PC-3 (cell line): ENCODE data around the gene SMIM9.

Experiments used
- EZH2 ChIP-seq: fragments of 300-600 bp; sonication (generic); IDR thresholded peaks from one replicate; pipeline ENCODE4 v1.6.1; 2017; ENCODE audit warnings: antibody characterized with exemption, mild to moderate bottlenecking, low read length; ENCODE audit not compliant: unreplicated experiment
- TF ChIP-seq, protein P1 (sequence below): fragments of 300-600 bp; sonication (generic); conservative IDR thresholded peaks from 2 replicates; pipeline ENCODE4 v1.5.1; 2017; ENCODE audit warnings: antibody characterized with exemption, low read depth, mild to moderate bottlenecking, low read length

DNA sequence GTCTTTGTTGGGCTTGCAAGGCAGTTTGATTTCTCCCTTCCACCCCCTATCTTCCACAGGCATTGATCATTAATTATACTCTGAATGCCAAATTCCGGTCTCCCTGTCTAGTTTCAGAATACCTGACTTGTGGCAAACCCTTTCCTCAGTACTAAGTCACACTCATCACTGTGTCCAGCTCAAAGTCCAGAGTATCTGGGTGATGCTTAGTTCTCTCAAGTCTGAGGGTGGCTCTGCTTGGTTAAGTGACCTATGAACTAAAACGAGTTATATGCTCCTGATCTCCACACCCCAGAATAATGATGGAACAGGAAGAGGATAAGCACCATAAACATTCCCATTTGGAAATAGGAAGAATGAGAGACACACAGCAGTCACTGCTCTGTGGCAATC, 6.5 kb downstream of the SMIM9 start:
- TF ChIP-seq, protein P1, sequence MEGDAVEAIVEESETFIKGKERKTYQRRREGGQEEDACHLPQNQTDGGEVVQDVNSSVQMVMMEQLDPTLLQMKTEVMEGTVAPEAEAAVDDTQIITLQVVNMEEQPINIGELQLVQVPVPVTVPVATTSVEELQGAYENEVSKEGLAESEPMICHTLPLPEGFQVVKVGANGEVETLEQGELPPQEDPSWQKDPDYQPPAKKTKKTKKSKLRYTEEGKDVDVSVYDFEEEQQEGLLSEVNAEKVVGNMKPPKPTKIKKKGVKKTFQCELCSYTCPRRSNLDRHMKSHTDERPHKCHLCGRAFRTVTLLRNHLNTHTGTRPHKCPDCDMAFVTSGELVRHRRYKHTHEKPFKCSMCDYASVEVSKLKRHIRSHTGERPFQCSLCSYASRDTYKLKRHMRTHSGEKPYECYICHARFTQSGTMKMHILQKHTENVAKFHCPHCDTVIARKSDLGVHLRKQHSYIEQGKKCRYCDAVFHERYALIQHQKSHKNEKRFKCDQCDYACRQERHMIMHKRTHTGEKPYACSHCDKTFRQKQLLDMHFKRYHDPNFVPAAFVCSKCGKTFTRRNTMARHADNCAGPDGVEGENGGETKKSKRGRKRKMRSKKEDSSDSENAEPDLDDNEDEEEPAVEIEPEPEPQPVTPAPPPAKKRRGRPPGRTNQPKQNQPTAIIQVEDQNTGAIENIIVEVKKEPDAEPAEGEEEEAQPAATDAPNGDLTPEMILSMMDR: no peak
- TF ChIP-seq EZH2: no peak
